Epithelial cell of esophagus (primary cell): ENCODE results near the gene HUS1B.

ENCODE experiments used
- DNase-seq: peaks from one replicate; pipeline ENCODE4 v3.0.0; 2010; ENCODE audit warnings: low read depth
- H3K4me3 ChIP-seq: 2 replicates; pipeline ENCODE4 v1.5.1; 2011; ENCODE audit warnings: mild to moderate bottlenecking, low read length, control low read depth
- CTCF ChIP-seq: IDR thresholded peaks from 2 replicates; pipeline ENCODE4 v1.5.1; 2011; ENCODE audit warnings: low read depth, mild to moderate bottlenecking, low read length, control low read depth, inconsistent platforms; ENCODE audit not compliant: insufficient read depth; ENCODE audit errors: missing control alignments

The HUS1B gene

DNA sequence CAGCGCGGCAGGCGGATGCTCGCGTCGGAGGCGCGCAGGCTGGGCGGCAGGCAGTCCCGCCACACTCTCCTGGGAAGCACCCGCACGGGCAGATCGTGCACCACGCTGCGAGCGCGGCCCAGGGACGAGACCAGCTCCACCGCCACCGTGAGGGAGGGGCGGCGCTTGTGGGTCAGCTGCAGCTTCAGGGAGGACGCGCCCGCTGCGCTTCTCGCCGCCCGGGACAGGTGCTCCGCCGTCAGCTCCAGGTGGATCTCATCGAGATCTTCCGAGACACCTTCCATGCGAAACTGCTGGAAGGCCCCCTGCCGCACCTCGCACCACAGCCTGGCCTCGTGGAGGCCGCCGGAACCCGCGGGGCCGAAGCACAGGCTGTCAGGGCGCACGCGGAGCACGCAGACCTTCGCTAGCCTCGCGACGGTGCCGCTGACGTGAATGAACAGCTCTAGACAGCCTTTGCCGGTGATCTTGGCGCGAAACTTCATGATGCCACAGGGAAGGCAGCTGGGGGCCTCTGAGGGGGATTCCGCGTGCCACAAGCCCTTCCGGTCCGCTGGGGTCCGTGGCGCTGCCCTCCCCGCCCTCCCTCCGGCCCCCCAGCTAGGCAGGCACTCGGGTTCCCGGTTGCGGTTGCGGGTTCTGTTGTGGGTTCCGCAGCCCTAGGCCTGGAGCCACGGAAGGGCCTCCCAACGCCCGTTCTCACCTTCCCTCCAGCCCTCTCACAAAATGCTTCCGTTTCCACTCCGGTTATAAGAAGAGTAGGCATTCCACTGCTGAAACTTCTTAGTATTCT, at the start of gene HUS1B:
TSS of gene HUS1B (minus strand) at position 641 of the 793 bp plus-strand sequence. CDS start at position 485, 156 bp downstream.
- no peak within 1 kb of the TSS for H3K4me3 ChIP-seq
- no peak for DNase-seq
- TF ChIP-seq CTCF: no peak

GRCh38 chr6:706146-706545, 49.2 kb upstream of the HUS1B start:
- H3K4me3 ChIP-seq: no peak overlapping the region
- no peak for TF ChIP-seq CTCF
- DNase-seq: peak; percentile 24

DNA sequence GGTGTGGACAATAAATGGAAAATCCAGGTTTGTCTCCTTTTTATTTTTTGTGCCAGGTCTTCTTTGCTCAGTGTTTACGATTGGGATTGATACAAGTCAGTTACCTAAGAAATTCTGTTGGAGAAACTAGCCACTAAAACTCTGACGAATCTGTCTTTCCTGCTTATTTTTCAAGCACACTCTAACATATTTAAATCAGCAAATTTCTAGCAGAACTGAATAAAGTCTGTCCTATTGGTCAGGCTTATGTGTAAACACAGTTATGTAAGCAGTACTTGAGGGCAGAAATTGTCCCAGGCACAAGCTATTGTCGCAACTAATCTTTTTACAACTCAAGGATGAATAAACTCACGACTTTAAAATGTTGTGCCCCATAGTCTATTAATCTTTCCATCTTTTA, 48.1 kb upstream of the HUS1B start:
- H3K4me3 ChIP-seq: no peak overlapping the region
- no peak for DNase-seq
- TF ChIP-seq CTCF: no peak

DNA sequence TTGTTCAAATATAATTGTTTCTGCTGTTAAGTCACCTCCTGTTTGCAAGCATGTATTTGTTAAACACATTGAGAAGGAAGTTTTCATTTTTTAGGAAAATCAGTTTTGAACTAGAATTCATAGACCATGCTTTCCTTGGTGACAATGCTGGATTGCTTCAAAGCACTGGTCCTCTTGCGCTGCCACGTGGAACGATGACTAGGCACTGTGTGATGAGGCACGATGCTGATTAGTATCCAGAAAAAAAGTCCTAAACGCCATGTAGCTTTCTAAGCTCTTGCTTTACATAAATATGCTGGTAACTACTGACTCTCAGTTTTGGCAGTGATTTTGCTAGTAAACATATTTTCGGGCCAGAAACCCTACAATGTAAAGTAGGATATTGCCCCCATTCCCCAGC, 47.1 kb upstream of the HUS1B start:
- no peak for TF ChIP-seq CTCF
- no peak overlapping the region for H3K4me3 ChIP-seq
- peak; percentile 38 for DNase-seq

GRCh38 chr6:703552-703951, 46.7 kb upstream of the HUS1B start:
- no peak for TF ChIP-seq CTCF
- peak; percentile 27 for DNase-seq
- H3K4me3 ChIP-seq: no peak overlapping the region

- TF ChIP-seq CTCF: no peak
- no peak for DNase-seq
- H3K4me3 ChIP-seq: no peak overlapping the region
These were observed 45.0 kb upstream of the HUS1B start for GRCh38 chr6:701700-702479.

- H3K4me3 ChIP-seq: no peak overlapping the region
- no peak for TF ChIP-seq CTCF
- DNase-seq: no peak
These were observed 44.3 kb upstream of the HUS1B start for GRCh38 chr6:701215-701614.
